A673 (cell line): ENCODE results near the gene TBCD.

Experiments used
- EZH2 ChIP-seq: fragments of 200-600 bp; sonication (generic); IDR thresholded peaks from 2 replicates; pipeline ENCODE4 v1.6.1; 2017; ENCODE audit warnings: borderline replicate concordance, low read depth, mild to moderate bottlenecking, mixed read lengths, antibody characterized with exemption, low read length; ENCODE audit not compliant: poor library complexity, severe bottlenecking
- TF ChIP-seq, protein P1 (sequence below): fragments of 300-800, 200-600 bp; sonication (generic); conservative IDR thresholded peaks from 2 replicates; pipeline ENCODE4 v1.5.1; 2017; ENCODE audit warnings: low read depth, mild to moderate bottlenecking, antibody characterized with exemption, low read length, moderate library complexity, mixed read lengths

DNA sequence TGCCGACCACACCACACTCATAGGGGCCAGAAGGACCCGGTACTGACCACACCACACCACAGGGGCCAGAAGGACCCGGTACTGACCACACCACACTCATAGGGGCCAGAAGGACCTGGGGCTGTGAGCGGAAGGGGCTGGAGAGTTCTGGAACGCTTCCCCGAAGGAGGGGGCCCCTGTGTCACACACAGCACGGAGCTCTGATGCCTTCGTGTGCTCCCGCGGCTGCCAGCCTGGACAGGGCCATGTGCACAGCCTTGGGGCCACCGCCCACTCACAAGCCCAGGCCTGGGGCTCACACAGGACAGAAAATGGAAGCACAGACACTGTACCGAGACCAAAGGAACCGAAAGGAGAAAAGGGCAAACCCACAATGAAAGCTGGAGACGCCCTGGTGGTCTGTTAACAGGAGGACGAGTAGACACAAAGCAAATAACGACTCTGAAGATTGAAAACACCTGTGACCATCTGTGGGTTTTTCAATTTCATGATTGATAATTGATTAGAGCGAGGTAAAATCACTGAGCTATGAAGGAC is 221.0 kb downstream of the TBCD start:
- TF ChIP-seq, protein P1, sequence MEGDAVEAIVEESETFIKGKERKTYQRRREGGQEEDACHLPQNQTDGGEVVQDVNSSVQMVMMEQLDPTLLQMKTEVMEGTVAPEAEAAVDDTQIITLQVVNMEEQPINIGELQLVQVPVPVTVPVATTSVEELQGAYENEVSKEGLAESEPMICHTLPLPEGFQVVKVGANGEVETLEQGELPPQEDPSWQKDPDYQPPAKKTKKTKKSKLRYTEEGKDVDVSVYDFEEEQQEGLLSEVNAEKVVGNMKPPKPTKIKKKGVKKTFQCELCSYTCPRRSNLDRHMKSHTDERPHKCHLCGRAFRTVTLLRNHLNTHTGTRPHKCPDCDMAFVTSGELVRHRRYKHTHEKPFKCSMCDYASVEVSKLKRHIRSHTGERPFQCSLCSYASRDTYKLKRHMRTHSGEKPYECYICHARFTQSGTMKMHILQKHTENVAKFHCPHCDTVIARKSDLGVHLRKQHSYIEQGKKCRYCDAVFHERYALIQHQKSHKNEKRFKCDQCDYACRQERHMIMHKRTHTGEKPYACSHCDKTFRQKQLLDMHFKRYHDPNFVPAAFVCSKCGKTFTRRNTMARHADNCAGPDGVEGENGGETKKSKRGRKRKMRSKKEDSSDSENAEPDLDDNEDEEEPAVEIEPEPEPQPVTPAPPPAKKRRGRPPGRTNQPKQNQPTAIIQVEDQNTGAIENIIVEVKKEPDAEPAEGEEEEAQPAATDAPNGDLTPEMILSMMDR = no peak
- TF ChIP-seq EZH2 = no peak
